ENCODE data around the gene TGFBR2. TPM values are rescaled to one million over a fixed set of nuclear protein-coding genes. Genes with fewer than 3 reads are reported as not detected.

Gene TGFBR2
- total and polyA plus RNA-seq, 5 donors = 77.7 to 255 (median 197) TPM

GRCh38 chr3:30675774-30676173 lies 69.4 kb downstream of the TGFBR2 start:
- no peaks in the 10 kb centered on the region for H3K9me3 ChIP-seq (ENCODE audit: control insufficient read depth, low read length)
- H3K27me3 ChIP-seq (ENCODE audit: control insufficient read depth, insufficient read depth) = no peaks in the 10 kb centered on the region
- peaks cover 11% of the 10 kb centered on the region for H3K4me1 ChIP-seq (ENCODE audit: control insufficient read depth, insufficient read depth, low read length)
- no peak overlapping the region for H3K27ac ChIP-seq (ENCODE audit: low read length)
- WGBS = 86% methylated on average over 5 of the region's 5 CpGs
- intact Hi-C loops (cut with DNase I) = no loop called here
- no peak for DNase-seq
- no peak overlapping the region for H3K4me3 ChIP-seq (ENCODE audit: low read length)
- no peak for ATAC-seq

GRCh38 chr3:30676424-30677346 lies 70.3 kb downstream of the TGFBR2 start:
- Histone ChIP-seq H3K9me3 (ENCODE audit: control insufficient read depth, low read length) (no peaks in the 10 kb centered on the region), H3K27me3 (ENCODE audit: control insufficient read depth, insufficient read depth) (no peaks in the 10 kb centered on the region), H3K4me1 (ENCODE audit: control insufficient read depth, insufficient read depth, low read length) (peaks cover 17% of the 10 kb centered on the region), H3K4me3 (ENCODE audit: low read length) (no peak overlapping the region), H3K27ac (ENCODE audit: low read length) (no peak overlapping the region)
- intact Hi-C loops (cut with DNase I) = no loop called here
- no peak for ATAC-seq
- DNase-seq = no peak
- WGBS = 71% methylated on average over 4 of the region's 4 CpGs

- WGBS = 84% methylated on average over 8 of the region's 8 CpGs
- Histone ChIP-seq H3K27ac (ENCODE audit: low read length) (no peak overlapping the region), H3K9me3 (ENCODE audit: control insufficient read depth, low read length) (no peaks in the 10 kb centered on the region), H3K27me3 (ENCODE audit: control insufficient read depth, insufficient read depth) (no peaks in the 10 kb centered on the region), H3K4me1 (ENCODE audit: control insufficient read depth, insufficient read depth, low read length) (peaks cover 17% of the 10 kb centered on the region), H3K4me3 (ENCODE audit: low read length) (no peak overlapping the region)
- no peak for ATAC-seq
- intact Hi-C loops (cut with DNase I) = no loop called here
- DNase-seq = no peak
These were observed 70.9 kb downstream of the TGFBR2 start for GRCh38 chr3:30677347-30677685.

- ATAC-seq = no peak
- H3K27me3 ChIP-seq (ENCODE audit: control insufficient read depth, insufficient read depth) = no peaks in the 10 kb centered on the region
- no peak overlapping the region for H3K27ac ChIP-seq (ENCODE audit: low read length)
- DNase-seq = no peak
- peaks cover 25% of the 10 kb centered on the region for H3K4me1 ChIP-seq (ENCODE audit: control insufficient read depth, insufficient read depth, low read length)
- H3K9me3 ChIP-seq (ENCODE audit: control insufficient read depth, low read length) = no peaks in the 10 kb centered on the region
- intact Hi-C loops (cut with DNase I) = no loop called here
- H3K4me3 ChIP-seq (ENCODE audit: low read length) = no peak overlapping the region
These were observed 72.6 kb downstream of the TGFBR2 start for GRCh38 chr3:30679045-30679444.

- peak; percentile 47 to 81 (median 76) for DNase-seq
- 51% methylated on average over 18 of the region's 18 CpGs for WGBS
- Histone ChIP-seq H3K9me3 (ENCODE audit: control insufficient read depth, low read length) (no peaks in the 10 kb centered on the region), H3K27ac (ENCODE audit: low read length) (peak overlapping the region; percentile 93), H3K4me1 (ENCODE audit: control insufficient read depth, insufficient read depth, low read length) (peaks cover 33% of the 10 kb centered on the region), H3K27me3 (ENCODE audit: control insufficient read depth, insufficient read depth) (no peaks in the 10 kb centered on the region), H3K4me3 (ENCODE audit: low read length) (no peak overlapping the region)
- peak; percentile 38 to 72 for ATAC-seq
- intact Hi-C loops (cut with DNase I) = loop anchor here (10.0 kb wide), 4 partner anchors 66 to 176 kb away; partner anchors contain the start of gene TGFBR2 (in 1 of the 4)
These were observed 74.6 kb downstream of the TGFBR2 start for GRCh38 chr3:30680789-30681648.

- DNase-seq = peak; percentile 74 to 87 (median 84)
- Histone ChIP-seq H3K9me3 (ENCODE audit: control insufficient read depth, low read length) (no peaks in the 10 kb centered on the region), H3K4me1 (ENCODE audit: control insufficient read depth, insufficient read depth, low read length) (peaks cover 33% of the 10 kb centered on the region), H3K27ac (ENCODE audit: low read length) (peak overlapping the region; percentile 93), H3K27me3 (ENCODE audit: control insufficient read depth, insufficient read depth) (no peaks in the 10 kb centered on the region), H3K4me3 (ENCODE audit: low read length) (no peak overlapping the region)
- intact Hi-C loops (cut with DNase I) = loop anchor here (10.0 kb wide), 4 partner anchors 67 to 177 kb away; partner anchors contain the start of gene TGFBR2 (in 1 of the 4)
- peak; percentile 80 to 93 for ATAC-seq
- WGBS = 21% methylated on average over 6 of the region's 6 CpGs
These were observed 75.3 kb downstream of the TGFBR2 start for GRCh38 chr3:30681649-30682211.

- intact Hi-C loops (cut with DNase I) = loop anchor here (10.0 kb wide), 4 partner anchors 68 to 178 kb away; partner anchors contain the start of gene TGFBR2 (in 1 of the 4)
- no peaks in the 10 kb centered on the region for H3K9me3 ChIP-seq (ENCODE audit: control insufficient read depth, low read length)
- H3K4me3 ChIP-seq (ENCODE audit: low read length) = no peak overlapping the region
- 72% methylated on average over 1 of the region's 1 CpG for WGBS
- peaks cover 33% of the 10 kb centered on the region for H3K4me1 ChIP-seq (ENCODE audit: control insufficient read depth, insufficient read depth, low read length)
- DNase-seq (no peak), ATAC-seq (peak in 1 of 2 donors; percentile 12)
- H3K27me3 ChIP-seq (ENCODE audit: control insufficient read depth, insufficient read depth) = no peaks in the 10 kb centered on the region
- peak overlapping the region; percentile 67 for H3K27ac ChIP-seq (ENCODE audit: low read length)
These were observed 76.2 kb downstream of the TGFBR2 start for GRCh38 chr3:30682434-30683155.

GRCh38 chr3:30683769-30684168 lies 77.4 kb downstream of the TGFBR2 start:
- DNase-seq = no peak
- peaks cover 38% of the 10 kb centered on the region for H3K4me1 ChIP-seq (ENCODE audit: control insufficient read depth, insufficient read depth, low read length)
- no peaks in the 10 kb centered on the region for H3K27me3 ChIP-seq (ENCODE audit: control insufficient read depth, insufficient read depth)
- H3K4me3 ChIP-seq (ENCODE audit: low read length) = no peak overlapping the region
- intact Hi-C loops (cut with DNase I) = loop anchor here (10.0 kb wide), 4 partner anchors 69 to 179 kb away; partner anchors contain the start of gene TGFBR2 (in 1 of the 4)
- H3K27ac ChIP-seq (ENCODE audit: low read length) = no peak overlapping the region
- no peaks in the 10 kb centered on the region for H3K9me3 ChIP-seq (ENCODE audit: control insufficient read depth, low read length)
- ATAC-seq = no peak
- WGBS = 85% methylated on average over 3 of the region's 3 CpGs

- ATAC-seq = no peak
- Histone ChIP-seq H3K4me1 (ENCODE audit: control insufficient read depth, insufficient read depth, low read length) (peaks cover 44% of the 10 kb centered on the region), H3K9me3 (ENCODE audit: control insufficient read depth, low read length) (no peaks in the 10 kb centered on the region), H3K27ac (ENCODE audit: low read length) (peak overlapping the region; percentile 66), H3K4me3 (ENCODE audit: low read length) (no peak overlapping the region), H3K27me3 (ENCODE audit: control insufficient read depth, insufficient read depth) (no peaks in the 10 kb centered on the region)
- DNase-seq = no peak
- WGBS = 44% methylated on average over 3 of the region's 3 CpGs
- intact Hi-C loops (cut with DNase I) = loop anchor here (10.0 kb wide), 4 partner anchors 70 to 180 kb away; partner anchors contain the start of gene TGFBR2 (in 1 of the 4)
These were observed 78.0 kb downstream of the TGFBR2 start for GRCh38 chr3:30684356-30684755.

GRCh38 chr3:30685267-30685667 lies 78.9 kb downstream of the TGFBR2 start:
- peaks cover 44% of the 10 kb centered on the region for H3K4me1 ChIP-seq (ENCODE audit: control insufficient read depth, insufficient read depth, low read length)
- no peaks in the 10 kb centered on the region for H3K9me3 ChIP-seq (ENCODE audit: control insufficient read depth, low read length)
- H3K4me3 ChIP-seq (ENCODE audit: low read length) = no peak overlapping the region
- no peak for ATAC-seq
- 86% methylated on average over 2 of the region's 2 CpGs for WGBS
- intact Hi-C loops (cut with DNase I) = loop anchor here (5.0 to 10.0 kb wide), 5 partner anchors 70 to 180 kb away; partner anchors contain the start of gene TGFBR2 (in 1 of the 4)
- H3K27ac ChIP-seq (ENCODE audit: low read length) = peak overlapping the region; percentile 43
- H3K27me3 ChIP-seq (ENCODE audit: control insufficient read depth, insufficient read depth) = no peaks in the 10 kb centered on the region
- no peak for DNase-seq

All from right cardiac atrium (tissue), 5 donors.